Keratinocyte (primary cell): ENCODE data around the gene SMPD4. TPM values are rescaled to one million over a fixed set of nuclear protein-coding genes. Genes with fewer than 3 reads are reported as not detected.
"Not testable (repeated sequence)": the region's sequence is repeated elsewhere in the genome, so short reads cannot be mapped to it uniquely, and the experiment has no call there.

ENCODE experiments used
- DNase-seq: peaks from one replicate; pipeline ENCODE4 v3.0.0-alpha.2; 2011; ENCODE audit warnings: low read depth, missing footprints, low spot score
- FAIRE-seq: peaks from 2 replicates; lab custom pipeline; 2011; peaks lifted over from hg19 to GRCh38; lab: Jason Lieb, UNC
- H2AFZ ChIP-seq: 2 replicates; pipeline ENCODE4 v1.6.0; 2012; ENCODE audit warnings: low read length, control low read depth, inconsistent platforms; ENCODE audit not compliant: control insufficient read depth
- H3K27ac ChIP-seq: 2 replicates; pipeline ENCODE4 v1.5.1; 2011; ENCODE audit warnings: low read length; ENCODE audit not compliant: control insufficient read depth, insufficient read depth
- H3K27me3 ChIP-seq: 3 replicates; pipeline ENCODE4 v1.6.0; 2011; ENCODE audit warnings: low read length; ENCODE audit not compliant: control insufficient read depth, insufficient read depth; ENCODE audit errors: extremely low read depth
- H3K36me3 ChIP-seq, 2 experiments: 2 replicates in 1 of 2; 3 replicates in 1 of 2; pipeline ENCODE4 v1.5.1; 2011; ENCODE audit warnings: low read length in 2 of 2, mild to moderate bottlenecking in 1 of 2; ENCODE audit not compliant: control insufficient read depth in 2 of 2, insufficient read depth in 2 of 2; ENCODE audit errors: extremely low read depth in 1 of 2
- H3K4me1 ChIP-seq: 3 replicates; pipeline ENCODE4 v1.5.1; 2011; ENCODE audit warnings: low read length; ENCODE audit not compliant: control insufficient read depth, insufficient read depth; ENCODE audit errors: extremely low read depth
- H3K4me2 ChIP-seq: 3 replicates; pipeline ENCODE4 v1.6.0; 2011; ENCODE audit warnings: low read depth, low read length; ENCODE audit not compliant: control insufficient read depth, insufficient read depth; ENCODE audit errors: extremely low read depth
- H3K4me3 ChIP-seq, 3 experiments: fragments of 200-600 bp in 1 of 3; sonication (generic) in 1 of 3; 2 replicates in 2 of 3; 3 replicates in 1 of 3; pipeline ENCODE4 v1.5.1; 2011 to 2016; ENCODE audit warnings: low read length in 3 of 3, mild to moderate bottlenecking in 3 of 3, control low read depth in 2 of 3, inconsistent platforms in 1 of 3, low read depth in 1 of 3, mixed read lengths in 1 of 3, mixed run types in 1 of 3, moderate library complexity in 1 of 3; ENCODE audit not compliant: control insufficient read depth in 2 of 3, insufficient read depth in 2 of 3; ENCODE audit errors: extremely low read depth in 1 of 3
- H3K79me2 ChIP-seq: 2 replicates; pipeline ENCODE4 v1.6.0; 2012; ENCODE audit warnings: low read length; ENCODE audit not compliant: control insufficient read depth, insufficient read depth
- H3K9ac ChIP-seq: 3 replicates; pipeline ENCODE4 v1.6.0; 2011; ENCODE audit warnings: low read length; ENCODE audit not compliant: control insufficient read depth, insufficient read depth; ENCODE audit errors: extremely low read depth
- H3K9me1 ChIP-seq: 3 replicates; pipeline ENCODE4 v1.6.0; 2011; ENCODE audit warnings: low read length; ENCODE audit not compliant: control insufficient read depth, insufficient read depth; ENCODE audit errors: extremely low read depth
- H3K9me3 ChIP-seq: 2 replicates; pipeline ENCODE4 v1.5.1; 2012; ENCODE audit warnings: low read depth, low read length; ENCODE audit not compliant: control insufficient read depth
- H4K20me1 ChIP-seq: 3 replicates; pipeline ENCODE4 v1.6.0; 2011; ENCODE audit warnings: low read length; ENCODE audit not compliant: control insufficient read depth, insufficient read depth; ENCODE audit errors: extremely low read depth
- CTCF ChIP-seq, 3 experiments: IDR thresholded peaks in 1 of 3; conservative IDR thresholded peaks in 1 of 3; optimal IDR thresholded peaks in 1 of 3; 2 replicates in 2 of 3; 3 replicates in 1 of 3; pipeline versions ENCODE3 to v1.5.1; 2011; ENCODE audit warnings: low read length in 3 of 3, mild to moderate bottlenecking in 3 of 3, moderate library complexity in 2 of 3, control low read depth in 1 of 3, inconsistent platforms in 1 of 3; ENCODE audit not compliant: insufficient read depth in 2 of 3; ENCODE audit errors: extremely low read depth in 1 of 3
- EZH2 ChIP-seq: IDR thresholded peaks from one replicate; pipeline ENCODE4 v1.6.1; 2012; ENCODE audit warnings: inconsistent platforms, mild to moderate bottlenecking, low read length, moderate library complexity
- dilution Hi-C: fragments of 300-500 bp; cut with MboI; formaldehyde crosslinking; loops from one replicate; pipeline ENCODE4 v1.7.0; 2020; ENCODE audit warnings: low sequenced_read_pairs; ENCODE audit not compliant: extremely low pct_ligation_motif_present
- polyA plus RNA-seq, 5 experiments: library from polyadenylated mRNA; depleted of rRNA in 3 of 5; stranded (reverse) in 3 of 5; stranded (forward) in 1 of 5; unstranded in 1 of 5; fragments of >200 nt; gene quantifications; 1 replicate in 1 of 5; 2 replicates in 3 of 5; 3 replicates in 1 of 5; pipeline versions ENCODE4 v1.2.1 to v1.2.3, GENCODE V29; 2011 to 2012; ENCODE audit warnings: missing spikeins in 2 of 5, low read depth in 1 of 5, low replicate concordance in 1 of 5

Gene SMPD4
- polyA plus RNA-seq, 1 donor (not counting 4 experiments of a cell fraction or from before 2014, with no cell fraction given): 23.8 TPM

GRCh38 chr2:130135692-130136541 lies 45.5 kb downstream of the SMPD4 start:
- Histone ChIP-seq H3K4me2 (no peak overlapping the region), H4K20me1 (no peaks in the 10 kb centered on the region), H3K27ac (no peak overlapping the region), H3K27me3 (no peaks in the 10 kb centered on the region), H3K4me1 (no peaks in the 10 kb centered on the region), H2AFZ (no peak overlapping the region), H3K9me3 (no peaks in the 10 kb centered on the region), H3K79me2 (no peaks in the 10 kb centered on the region), H3K4me3 (no peak overlapping the region), H3K9me1 (no peaks in the 10 kb centered on the region), H3K9ac (no peak overlapping the region), H3K36me3 (no peaks in the 10 kb centered on the region)
- dilution Hi-C loops: no loop called here
- TF ChIP-seq CTCF (optimal IDR thresholded peaks at IDR 0.05 in 1 of 3, IDR thresholded peaks at IDR 0.05 in 1 of 3, conservative IDR thresholded peaks at IDR 0.05 in 1 of 3; ENCODE audit: extremely low read depth in 1 of 3, insufficient read depth in 2 of 3, low read length in 3 of 3) (no peak), EZH2 (no peak)
- no peak for FAIRE-seq
- DNase-seq: no peak

- H3K79me2 ChIP-seq, FAIRE-seq, DNase-seq, H3K27me3 ChIP-seq, H2AFZ ChIP-seq, H3K27ac ChIP-seq, H3K4me3 ChIP-seq, dilution Hi-C loops, H3K9ac ChIP-seq, H3K9me1 ChIP-seq, H4K20me1 ChIP-seq, H3K36me3 ChIP-seq, H3K4me2 ChIP-seq, H3K4me1 ChIP-seq, H3K9me3 ChIP-seq: not testable (repeated sequence)
Observed at GRCh38 chr2:130129120-130129829, 52.1 kb downstream of the SMPD4 start, which contains the start of gene POTEF. Gene POTEF (minus strand): TSS chr2:130129222. CDS start chr2:130120515, 8,707 bp downstream.

- FAIRE-seq, H3K9ac ChIP-seq, H3K4me3 ChIP-seq, H2AFZ ChIP-seq, H4K20me1 ChIP-seq, H3K36me3 ChIP-seq, H3K9me3 ChIP-seq, H3K9me1 ChIP-seq, H3K27me3 ChIP-seq, H3K4me2 ChIP-seq, DNase-seq, dilution Hi-C loops, H3K4me1 ChIP-seq, H3K27ac ChIP-seq, H3K79me2 ChIP-seq: not testable (repeated sequence)
Observed at GRCh38 chr2:130128464-130128863, 52.9 kb downstream of the SMPD4 start.

GRCh38 chr2:130127726-130128125 lies 53.7 kb downstream of the SMPD4 start:
- FAIRE-seq, H3K9me1 ChIP-seq, H3K9me3 ChIP-seq, H3K36me3 ChIP-seq, dilution Hi-C loops, H3K4me1 ChIP-seq, H3K4me2 ChIP-seq, H3K9ac ChIP-seq, H2AFZ ChIP-seq, H3K27me3 ChIP-seq, DNase-seq, H3K4me3 ChIP-seq, H4K20me1 ChIP-seq, H3K27ac ChIP-seq, H3K79me2 ChIP-seq: not testable (repeated sequence)
